Stimulated activated CD4-positive, alpha-beta T cell treated with anti-CD3 and anti-CD28 coated beads, Interleukin-15, amount 100 ng/mL, for 48 hours (primary cell): ENCODE results near the gene VAV2.

Experiments used
- DNase-seq, 2 donors: peaks; one replicate each; pipeline ENCODE4 v3.0.0-alpha.2; 2020; ENCODE audit warnings: low read depth in 2 of 2

VAV2 gene

DNA sequence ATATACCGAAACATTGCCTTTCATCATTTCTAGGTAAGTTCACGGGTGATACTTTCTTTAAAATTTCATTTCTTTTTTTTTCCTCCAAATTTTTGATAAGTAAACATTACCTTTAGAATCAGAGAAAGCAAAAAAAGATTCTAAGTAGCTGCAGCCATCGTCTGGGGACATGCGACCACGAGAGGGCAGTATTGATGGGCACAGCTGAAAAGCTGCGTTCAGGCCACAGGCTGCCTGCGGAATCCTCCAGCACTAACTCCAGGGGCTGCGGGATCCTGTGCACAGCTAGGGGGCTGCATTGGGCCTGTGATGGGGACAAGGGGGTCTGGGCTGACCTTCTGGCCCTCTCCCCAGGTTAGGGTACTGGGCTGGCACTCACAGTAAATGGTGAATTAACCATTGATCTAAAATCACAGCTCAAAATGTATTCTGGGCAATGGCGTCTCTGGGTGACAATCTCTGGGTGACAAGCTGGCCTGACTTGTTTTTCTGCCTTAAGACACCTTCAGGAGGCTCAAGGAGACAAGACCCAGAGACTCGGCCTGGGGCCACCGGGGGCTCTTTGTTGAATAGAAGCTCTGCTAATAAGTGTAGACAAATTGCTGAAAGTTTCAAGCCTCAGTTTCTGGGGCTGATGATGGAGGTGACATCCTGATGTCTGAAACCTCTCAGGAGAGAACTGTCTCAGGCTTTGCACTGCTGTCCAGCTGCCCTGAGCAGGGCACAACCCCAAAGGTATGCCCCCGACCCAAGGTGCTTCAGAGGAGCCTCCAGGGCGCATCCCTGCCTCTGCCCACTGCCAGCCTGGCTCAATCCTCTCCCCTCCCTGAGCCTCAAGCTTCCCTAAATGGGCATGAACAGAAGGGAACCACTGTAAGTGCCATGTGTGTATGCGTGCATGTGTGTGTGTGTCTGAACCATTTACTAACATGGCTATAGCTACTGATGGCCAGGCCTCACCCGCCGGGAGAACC, 209.7 kb downstream of the VAV2 start:
- DNase-seq, result peak; percentile 42 to 58

DNA sequence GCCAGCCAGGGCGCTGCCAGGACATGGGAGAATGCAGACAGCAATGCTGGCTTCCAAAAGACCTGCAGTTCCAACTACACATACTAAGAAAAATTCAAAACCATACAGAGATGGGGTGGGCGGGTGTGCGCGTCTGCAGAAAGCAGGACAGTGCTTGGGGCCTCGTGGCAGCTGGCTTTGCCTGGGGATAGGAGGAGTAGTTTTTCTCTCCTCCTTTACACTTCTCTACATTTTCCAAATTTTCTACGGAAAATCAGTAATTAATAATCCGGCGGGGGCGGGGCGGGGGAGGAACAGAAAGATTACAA, 210.3 kb downstream of the VAV2 start:
- DNase-seq, result no peak

DNA sequence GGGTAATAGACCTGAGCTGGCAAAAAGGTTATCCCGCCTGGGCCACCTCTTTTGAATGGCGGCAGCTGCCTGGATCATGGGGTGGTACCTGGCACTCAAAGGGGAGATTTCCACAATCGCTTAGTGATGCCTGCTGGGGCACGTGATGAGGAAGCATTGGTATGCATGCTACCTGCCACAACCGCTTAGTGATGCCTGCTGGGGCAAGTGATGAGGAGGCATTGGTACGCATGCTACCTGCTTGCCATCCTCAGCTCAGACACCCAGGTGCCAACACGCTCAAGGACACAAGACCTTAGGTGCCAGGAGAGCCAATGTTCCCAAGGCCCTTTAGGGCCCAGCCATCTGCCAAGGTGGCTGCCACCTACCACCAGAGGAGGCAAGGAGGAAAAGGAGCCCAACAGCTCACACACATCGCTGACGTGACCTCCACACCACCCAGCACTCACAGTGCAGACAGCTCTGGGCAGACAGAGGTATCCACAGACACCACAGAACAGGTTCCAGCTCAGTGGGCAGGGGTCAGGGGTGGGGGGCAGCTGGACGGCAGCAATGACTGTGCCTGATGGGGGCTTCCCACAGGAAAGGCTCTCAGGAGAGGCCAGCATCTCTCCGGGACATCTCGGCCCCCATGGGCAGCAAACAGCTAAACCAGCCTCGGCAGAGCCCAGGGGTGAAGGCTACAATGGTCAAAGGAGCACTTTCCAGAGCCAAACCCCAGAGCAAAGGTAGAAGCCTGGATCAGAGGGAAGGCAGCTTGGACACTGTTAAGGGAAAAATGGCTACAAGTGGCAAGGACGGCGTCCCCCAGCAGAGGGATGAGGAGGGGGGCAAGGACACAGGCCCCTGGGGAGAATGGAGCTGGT, 210.9 kb downstream of the VAV2 start:
- DNase-seq, result no peak

DNA sequence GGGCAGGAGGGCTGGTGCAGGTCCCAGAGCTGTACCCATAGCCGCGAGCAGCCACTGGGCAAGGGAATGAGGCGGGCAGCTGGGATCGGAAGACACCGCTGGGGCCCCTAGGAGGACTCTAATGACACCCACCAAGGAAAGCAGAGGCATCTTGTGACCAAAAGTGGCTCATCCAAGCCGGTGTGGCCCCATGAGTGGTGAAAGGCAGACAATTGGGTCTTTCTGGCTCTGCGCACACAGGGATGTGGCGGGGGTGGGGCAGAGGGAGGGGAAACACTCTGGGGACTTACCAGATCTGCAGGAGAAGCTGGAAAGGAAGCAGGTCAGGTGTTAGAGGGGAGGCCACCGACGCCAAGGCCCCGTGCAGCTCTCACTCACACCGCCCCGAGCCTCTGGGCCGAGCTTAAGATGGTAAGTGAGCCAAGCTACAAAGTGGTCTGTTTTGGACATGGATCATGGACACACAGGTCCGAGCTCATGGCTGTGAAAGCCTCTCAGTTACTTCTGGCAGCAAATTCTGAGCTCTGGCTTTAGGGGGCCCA, 211.6 kb downstream of the VAV2 start:
- no peak for DNase-seq

DNA sequence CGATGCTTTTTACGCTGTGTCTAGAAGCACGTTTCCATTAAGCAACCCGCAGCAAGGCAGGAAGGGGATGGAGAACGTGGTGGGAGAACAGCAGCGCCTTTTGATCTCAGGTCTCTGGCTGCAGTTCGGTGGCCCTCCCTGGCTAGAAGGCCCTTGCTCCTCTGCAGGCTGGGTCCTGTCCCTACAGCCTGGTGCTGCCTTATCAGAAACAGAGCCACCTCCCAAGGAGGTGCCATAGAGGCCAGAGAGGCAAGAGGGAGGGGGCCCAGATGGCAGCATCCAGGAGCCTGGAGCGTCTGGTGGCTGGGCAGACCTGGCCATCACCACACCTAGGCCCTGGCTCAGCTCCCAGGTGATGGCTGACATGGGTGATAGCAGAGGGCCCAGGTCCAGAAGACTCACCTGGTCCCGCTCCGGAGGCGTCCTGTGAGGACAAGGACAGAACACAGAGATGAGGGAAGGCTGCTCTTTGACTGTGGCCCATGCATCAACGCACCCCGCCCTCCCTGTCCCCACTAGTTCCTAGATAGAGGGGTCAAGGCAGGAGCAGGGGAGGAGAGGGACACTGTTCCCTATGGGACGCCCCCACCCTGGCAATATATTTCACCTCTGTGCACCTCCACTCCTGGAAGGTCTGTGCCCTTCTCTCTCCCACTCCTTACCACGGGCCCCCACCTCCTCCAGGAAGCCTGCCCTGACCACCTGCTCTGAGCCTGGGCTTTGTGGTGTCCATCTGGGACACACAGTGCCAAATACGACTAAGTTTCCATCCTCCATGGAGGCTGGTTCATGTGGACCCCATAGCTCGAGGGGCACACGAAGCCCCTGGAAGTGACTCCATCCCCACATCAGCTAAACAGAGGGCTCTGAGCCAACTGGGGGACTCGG, 212.4 kb downstream of the VAV2 start:
- DNase-seq, result no peak

DNA sequence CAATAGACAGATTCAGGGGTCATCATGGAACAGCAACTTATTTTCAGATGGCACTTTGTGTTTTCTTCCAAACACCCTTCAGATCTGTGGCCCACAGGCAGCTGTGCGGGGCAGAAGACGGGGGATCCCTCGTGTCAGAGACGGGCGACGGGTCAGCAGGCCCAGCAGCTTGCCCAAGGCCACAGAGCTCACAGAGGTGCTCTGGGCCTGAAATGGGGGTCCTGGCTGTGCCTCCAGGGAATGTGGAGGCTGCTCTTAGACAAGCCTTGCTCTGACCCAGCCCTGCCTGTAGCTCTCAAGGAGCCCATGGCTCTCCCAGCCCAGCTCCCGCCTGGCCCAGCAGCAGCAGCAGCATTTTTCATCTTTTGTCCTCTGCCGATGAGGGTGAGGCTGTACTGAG, 213.0 kb downstream of the VAV2 start:
- DNase-seq, result no peak

DNA sequence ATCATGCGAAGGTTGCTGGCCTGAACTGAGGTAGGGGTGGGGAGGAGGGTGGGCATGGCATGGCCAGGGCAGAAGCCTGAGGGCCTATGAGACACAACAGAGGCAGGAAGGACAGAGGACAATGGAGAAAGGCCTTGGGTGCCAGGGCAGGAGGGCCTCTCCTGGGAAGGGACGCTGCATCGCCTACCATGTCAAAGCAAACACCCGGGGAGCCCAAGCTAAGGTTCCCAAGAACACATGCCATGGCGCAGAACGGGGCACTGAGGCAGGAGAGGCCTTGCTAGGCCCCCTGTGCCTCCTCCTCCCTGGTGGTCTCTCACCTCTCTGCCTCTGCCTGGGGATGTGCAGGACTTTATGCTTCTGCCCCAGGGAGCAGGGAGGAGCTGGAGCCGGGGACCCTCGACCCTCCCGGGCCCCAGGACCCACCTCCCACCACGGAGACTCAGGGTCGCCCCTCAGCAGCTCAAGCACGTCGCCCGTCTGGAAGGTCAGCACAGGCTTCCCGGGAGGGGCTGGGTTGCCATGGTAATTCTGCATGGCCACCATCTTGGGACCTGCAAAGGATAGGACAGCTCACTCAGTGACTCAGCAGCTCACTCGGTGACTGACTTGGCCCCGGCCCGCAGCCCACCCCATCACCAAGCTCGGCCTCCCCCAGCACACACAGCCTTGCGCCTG, 213.6 kb downstream of the VAV2 start:
- DNase-seq, result no peak

DNA sequence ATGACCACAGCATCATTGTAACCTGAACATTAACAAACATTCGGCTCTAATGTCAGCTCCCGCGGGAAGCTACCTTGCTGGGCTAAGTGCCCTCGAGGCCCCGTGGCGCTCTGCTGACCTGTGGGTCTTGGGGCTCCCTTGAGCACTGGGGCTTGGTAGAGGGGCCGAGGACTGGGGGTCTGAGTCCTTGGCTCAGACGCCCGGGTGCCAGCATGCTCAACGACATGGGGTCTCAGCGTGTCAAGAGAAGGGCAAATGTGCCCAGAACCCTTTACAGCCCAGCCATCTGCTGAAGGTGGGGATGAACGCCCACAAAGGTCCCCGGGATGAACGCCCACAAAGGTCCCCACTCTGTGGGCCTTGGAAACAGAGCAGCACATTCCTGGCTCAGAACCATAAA, 214.3 kb downstream of the VAV2 start:
- DNase-seq, result no peak

DNA sequence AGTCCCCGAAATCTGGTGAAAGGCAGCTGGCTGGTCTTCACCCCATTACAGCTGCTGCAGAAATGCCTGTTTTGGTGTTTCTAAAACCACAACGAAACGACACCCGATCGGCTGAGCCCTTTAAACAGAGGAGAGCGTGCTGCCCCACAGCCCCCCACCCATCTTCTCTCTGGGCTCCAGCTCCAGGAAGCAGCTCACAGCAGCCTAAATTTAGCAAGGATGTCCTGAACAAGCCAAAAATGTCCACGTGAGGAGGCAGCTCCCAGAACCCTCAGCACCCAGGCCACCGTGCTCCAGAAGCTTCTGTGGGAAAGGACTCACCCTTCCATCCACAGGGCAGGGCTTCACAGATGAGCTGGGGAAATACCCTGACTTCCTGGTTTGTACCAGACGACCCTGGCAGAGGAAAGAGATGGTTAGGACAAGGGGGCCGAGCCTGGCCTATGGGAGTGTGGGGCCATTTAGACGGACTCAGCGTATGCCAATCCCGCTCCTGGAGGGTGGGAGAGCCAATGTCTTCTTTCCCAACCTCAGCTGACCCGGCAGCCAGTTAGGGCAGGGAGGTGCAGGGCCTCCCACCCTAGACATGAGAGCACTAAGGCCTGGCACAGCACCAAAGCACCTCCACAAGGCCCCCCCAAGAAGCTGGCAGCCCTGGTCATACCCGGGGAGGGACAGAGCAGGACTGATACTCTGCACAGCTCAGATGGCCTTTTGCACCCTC, 214.9 kb downstream of the VAV2 start:
- no peak for DNase-seq

DNA sequence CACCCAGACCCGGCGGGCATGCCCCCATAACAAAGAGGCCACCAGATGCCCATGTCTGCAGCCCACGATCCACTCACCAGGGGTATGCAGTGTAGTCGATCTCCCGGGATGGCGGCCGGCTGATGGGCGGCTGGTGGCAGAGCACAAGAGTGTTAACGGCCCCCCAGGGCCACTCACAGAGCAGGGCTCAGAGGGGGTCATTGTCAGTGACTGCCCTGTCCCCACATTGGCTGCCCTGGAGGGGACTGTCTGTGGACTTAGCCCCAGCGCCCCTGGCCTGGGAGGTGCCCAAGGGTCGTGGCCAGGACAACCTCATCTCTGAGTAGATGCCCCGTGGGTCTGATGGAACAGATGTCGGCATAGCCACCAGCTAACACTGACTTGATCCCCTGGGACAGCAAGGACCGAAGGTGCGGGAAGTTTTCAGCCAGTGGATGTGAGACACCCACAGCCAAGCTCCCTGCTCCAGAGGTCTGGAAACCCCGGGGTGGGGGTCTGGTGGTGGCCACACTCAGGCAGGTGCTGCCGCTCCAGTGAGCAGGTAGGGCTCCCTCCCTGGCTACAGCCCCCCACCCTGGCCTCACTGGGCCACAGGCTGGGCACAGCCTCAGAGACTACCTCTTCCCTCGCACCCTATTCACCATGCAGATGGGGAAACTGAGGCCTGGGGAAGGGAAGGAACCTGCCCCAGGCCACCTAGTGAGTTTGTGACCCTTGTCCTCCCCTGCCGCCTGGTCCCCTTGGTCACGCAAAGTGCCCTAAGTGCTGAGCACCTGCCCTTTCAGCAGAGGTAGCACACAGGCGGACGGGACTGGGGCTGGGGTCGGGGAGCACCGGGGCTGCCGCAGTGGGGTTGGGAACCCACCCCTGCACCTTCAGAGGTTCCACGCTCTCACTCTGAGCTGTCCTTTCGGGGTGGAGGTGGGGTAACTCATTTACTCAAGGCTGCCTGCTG, 215.9 kb downstream of the VAV2 start:
- no peak for DNase-seq

DNA sequence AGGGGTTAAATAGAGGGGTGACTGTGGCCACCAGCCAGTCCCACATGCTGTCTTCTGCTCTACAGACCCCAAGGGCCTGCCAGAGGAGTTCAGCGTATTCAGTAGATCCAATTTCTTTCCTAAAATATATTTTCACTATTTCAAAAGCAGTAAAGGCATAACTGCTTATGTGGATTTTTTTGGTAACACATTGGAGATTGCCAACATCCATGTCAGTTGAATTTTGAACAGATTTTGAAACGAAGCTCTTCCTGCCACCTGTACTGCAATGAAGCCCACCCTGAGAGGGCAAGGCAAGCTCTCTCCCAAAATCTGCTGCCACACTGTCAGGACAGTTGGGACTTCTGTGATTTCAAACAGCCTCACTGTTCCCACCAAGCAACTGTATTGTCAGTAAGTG, 216.8 kb downstream of the VAV2 start:
- no peak for DNase-seq

DNA sequence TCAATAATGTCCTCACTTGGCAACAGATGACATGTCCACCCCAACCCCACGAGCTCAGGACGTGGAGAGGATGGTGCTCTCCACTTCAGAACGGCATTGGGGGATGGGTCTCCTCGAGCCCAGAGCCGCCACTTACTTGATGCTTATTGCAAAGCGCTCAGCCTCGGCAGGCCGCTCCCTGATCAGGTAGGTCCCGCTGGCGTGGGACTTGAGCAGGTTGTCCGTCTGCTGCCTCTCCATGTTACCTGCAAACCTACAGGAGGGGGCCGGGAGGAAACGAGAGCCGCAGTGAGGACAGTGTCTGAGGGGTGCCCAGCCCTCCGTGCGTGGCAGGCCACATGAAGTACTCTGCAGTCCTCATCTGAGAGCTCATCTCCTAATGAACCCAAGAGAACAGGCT, 217.3 kb downstream of the VAV2 start:
- DNase-seq, result no peak

DNA sequence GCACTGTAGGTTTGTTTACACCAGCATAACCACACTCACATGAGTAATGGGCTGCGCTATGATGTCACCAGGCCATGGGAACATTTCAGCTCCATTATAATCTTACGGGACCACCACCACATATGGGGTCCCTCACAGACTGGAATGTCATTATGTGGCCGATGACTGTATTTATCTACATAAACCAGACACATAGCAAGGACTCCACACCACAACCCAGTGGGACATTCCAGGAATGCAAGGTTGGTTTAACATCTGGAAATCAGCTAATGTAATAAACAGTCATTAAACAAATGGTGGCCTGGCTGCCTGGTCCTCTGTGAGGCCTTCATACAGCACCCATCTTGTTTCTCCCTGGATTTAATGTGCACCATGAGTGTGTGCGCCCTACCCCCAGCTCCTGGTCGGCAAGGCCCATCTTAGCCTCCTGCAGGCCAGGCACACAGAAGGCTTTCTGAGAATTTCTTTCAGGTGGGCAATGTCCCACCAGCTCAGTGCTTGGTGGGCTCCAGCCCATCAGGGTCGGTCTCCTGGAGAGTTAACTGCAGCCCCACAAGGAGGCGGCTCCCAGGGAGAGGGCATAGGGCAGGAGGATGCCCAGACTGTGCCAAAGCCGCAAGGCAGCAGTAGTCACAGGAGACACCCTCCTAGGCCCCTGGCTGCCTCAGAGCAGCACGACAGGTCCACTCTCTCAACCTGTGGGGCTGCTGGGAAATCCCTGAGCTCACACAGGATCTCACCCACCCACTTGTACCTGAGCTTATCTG, 218.1 kb downstream of the VAV2 start:
- DNase-seq, result no peak

DNA sequence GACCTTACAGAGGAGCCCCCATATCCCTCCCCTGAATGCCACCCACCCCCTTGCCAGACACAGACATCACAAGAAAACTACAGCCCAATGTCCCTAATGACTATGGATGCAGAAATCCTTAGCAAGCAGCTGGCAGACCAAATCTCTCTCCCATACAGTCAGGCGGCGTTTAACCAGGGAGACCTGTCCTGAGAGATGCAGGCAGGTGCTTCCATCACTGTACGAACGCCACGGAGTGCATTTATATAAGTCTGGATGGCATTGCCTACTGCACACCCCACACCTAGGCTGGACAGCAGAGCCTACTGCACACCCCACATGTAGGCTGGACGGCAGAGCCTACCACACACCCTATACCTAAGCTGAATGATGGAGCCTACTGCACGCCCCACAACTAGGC, 219.5 kb downstream of the VAV2 start:
- DNase-seq, result no peak

DNA sequence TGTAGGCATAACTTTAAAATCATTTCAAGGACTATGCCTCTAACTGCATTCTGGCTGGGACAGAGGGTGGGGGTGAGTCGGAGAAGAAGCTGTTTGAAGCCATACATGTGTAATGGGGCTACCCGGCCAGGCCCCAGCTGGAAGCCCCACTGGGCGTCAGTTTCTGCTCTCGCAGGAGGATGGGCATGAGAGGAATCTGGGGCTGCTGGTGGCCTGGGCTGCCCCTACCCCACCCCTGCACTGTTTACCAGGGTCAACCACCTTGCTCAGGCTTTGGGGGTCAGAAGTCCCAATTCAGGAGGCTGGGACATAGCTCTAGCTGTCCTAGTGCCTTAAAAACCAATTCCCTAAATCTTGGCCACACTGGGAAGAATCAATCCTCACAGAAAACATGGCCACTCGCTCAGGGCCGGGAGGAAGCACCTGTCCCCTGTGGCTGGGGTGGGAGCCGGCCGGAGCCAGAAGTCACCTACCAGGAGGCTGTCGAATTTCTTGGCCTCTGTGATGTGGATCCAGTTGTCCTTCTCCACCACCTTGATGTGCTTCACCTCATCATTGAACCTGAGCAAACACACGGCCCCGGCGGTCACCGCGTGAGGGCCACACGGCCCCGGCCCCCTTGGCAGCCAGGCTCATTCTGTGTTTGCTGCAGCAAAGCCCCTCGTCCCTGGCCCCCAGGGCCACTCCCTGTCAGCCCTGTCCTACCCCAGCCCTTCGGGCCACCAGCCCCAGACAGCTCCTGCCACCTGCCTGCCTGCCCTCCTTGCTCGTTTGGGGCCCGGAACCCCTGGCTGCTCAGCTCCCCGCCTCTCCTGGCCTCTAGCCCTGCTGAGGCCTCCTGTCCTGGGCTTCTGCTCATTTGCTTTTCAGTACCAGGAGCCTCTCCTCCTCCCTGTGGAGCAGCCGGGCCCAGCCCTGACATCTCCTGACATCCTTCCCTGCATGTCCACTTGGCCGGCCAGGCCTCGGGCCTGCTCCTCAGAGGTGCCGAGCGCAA, 220.3 kb downstream of the VAV2 start:
- DNase-seq, result no peak

DNA sequence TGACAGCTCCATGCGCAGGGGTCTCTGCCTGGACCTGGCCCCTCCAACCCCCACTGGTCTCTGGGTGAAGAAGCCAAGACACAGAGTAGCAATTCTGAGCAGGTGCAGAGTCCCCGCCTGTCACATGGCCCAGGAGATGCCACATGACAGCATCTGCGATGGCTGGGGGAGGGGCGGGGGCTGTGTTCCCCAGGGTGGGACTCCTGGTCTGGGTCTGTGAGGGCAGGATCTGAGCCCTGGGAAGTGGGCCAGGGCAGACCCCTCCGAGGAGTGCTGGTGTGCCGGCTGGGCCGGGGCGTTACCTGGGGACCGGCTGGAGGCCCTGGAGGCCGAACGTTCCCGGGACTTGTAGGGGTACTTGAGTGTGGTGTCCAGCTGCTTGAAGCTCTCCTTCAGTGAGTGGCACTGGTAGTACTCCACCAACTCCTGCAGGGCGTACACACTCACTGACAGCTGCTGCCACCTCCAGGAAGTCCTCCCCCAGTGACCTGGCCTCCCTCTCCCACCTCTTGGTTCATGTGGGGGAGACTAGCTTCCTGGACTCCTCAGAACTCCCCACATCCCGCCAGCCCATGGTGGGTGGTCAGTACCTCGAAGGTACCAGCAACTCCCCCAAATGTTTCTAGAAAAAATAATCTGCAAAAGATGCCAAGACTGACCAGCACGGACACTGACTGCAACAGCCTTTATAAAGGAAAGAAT, 221.9 kb downstream of the VAV2 start:
- DNase-seq, result no peak
